Liver (tissue), 9 donors: ENCODE data around the gene CRLF1. TPM values are rescaled to one million over a fixed set of nuclear protein-coding genes. Genes with fewer than 3 reads are reported as not detected.
A peak's percentile ranks its signal among the peaks of the same experiment; 100 is the strongest.

ENCODE experiments used
- DNase-seq: peaks from one replicate; pipeline ENCODE4 v3.0.0-alpha.2; 2017; ENCODE audit warnings: low spot score
- H3K27ac ChIP-seq, 2 donors: one replicate each; pipeline ENCODE4 v1.7.0; 2013; ENCODE audit warnings: inconsistent platforms in 2 of 2, low read length in 2 of 2, control low read depth in 1 of 2, low read depth in 1 of 2, mild to moderate bottlenecking in 1 of 2
- H3K27me3 ChIP-seq, 4 donors: one replicate each; pipeline versions ENCODE4 v1.6.1 to v1.7.0; 2013; ENCODE audit warnings: low read length in 3 of 4, inconsistent platforms in 1 of 4, mild to moderate bottlenecking in 1 of 4, moderate library complexity in 1 of 4; ENCODE audit not compliant: control insufficient read depth in 4 of 4, insufficient read depth in 4 of 4
- H3K36me3 ChIP-seq, 4 donors: one replicate each; pipeline versions ENCODE4 v1.6.1 to v1.7.0; 2013; ENCODE audit warnings: low read length in 3 of 4, mild to moderate bottlenecking in 3 of 4, low read depth in 1 of 4, moderate library complexity in 1 of 4; ENCODE audit not compliant: control insufficient read depth in 4 of 4, insufficient read depth in 3 of 4
- H3K4me1 ChIP-seq, 4 donors: one replicate each; pipeline versions ENCODE4 v1.6.1 to v1.7.0; 2013; ENCODE audit warnings: low read length in 3 of 4, mild to moderate bottlenecking in 3 of 4, moderate library complexity in 1 of 4; ENCODE audit not compliant: control insufficient read depth in 4 of 4, insufficient read depth in 4 of 4
- H3K4me3 ChIP-seq, 3 donors: one replicate each; pipeline versions ENCODE4 v1.6.1 to v1.7.0; 2013; ENCODE audit warnings: low read length in 3 of 3, control low read depth in 1 of 3, low read depth in 1 of 3, mild to moderate bottlenecking in 1 of 3
- H3K9ac ChIP-seq, 2 donors: one replicate each; pipeline ENCODE4 v1.7.0; 2013; ENCODE audit warnings: low read length in 2 of 2, mild to moderate bottlenecking in 2 of 2, moderate library complexity in 2 of 2, control low read depth in 1 of 2, low read depth in 1 of 2
- H3K9me3 ChIP-seq, 4 donors: one replicate each; pipeline versions ENCODE4 v1.6.1 to v1.7.0; 2013; ENCODE audit warnings: low read length in 3 of 4; ENCODE audit not compliant: control insufficient read depth in 4 of 4
- ATF3 ChIP-seq: IDR thresholded peaks from 2 replicates; pipeline ENCODE4 v1.6.1; 2016; ENCODE audit warnings: antibody characterized with exemption
- CTCF ChIP-seq: fragments of 150-350 bp; IDR thresholded peaks from 2 replicates; pipeline ENCODE4 v1.5.1; 2017; ENCODE audit warnings: improper control_type of control experiment, low read depth, low read length; ENCODE audit not compliant: missing input control
- EGR1 ChIP-seq, 2 donors: IDR thresholded peaks; 2 replicates each; pipeline ENCODE4 v1.6.1; 2016 to 2018; ENCODE audit warnings: antibody characterized with exemption in 2 of 2, low read depth in 2 of 2
- FOXA1 ChIP-seq: IDR thresholded peaks from 2 replicates; pipeline ENCODE4 v1.6.1; 2016; ENCODE audit warnings: antibody characterized with exemption
- FOXA2 ChIP-seq: IDR thresholded peaks from 2 replicates; pipeline ENCODE4 v1.6.1; 2016; ENCODE audit warnings: antibody characterized with exemption
- GABPA ChIP-seq, 2 donors: IDR thresholded peaks in 1 of 2; conservative IDR thresholded peaks in 1 of 2; 2 replicates each; pipeline ENCODE4 v1.6.1; 2016; ENCODE audit warnings: antibody characterized with exemption in 2 of 2, mild to moderate bottlenecking in 1 of 2, moderate library complexity in 1 of 2
- HNF4A ChIP-seq, 2 donors: conservative IDR thresholded peaks; 2 replicates each; pipeline ENCODE4 v1.6.1; 2016; ENCODE audit warnings: antibody characterized with exemption in 2 of 2, mild to moderate bottlenecking in 2 of 2
- HNF4G ChIP-seq: IDR thresholded peaks from 2 replicates; pipeline ENCODE4 v1.6.1; 2016; ENCODE audit warnings: antibody characterized with exemption
- JUND ChIP-seq, 2 donors: IDR thresholded peaks; 2 replicates each; pipeline ENCODE4 v1.6.1; 2016; ENCODE audit warnings: antibody characterized with exemption in 2 of 2
- MAX ChIP-seq: IDR thresholded peaks from 2 replicates; pipeline ENCODE4 v1.6.1; 2016; ENCODE audit warnings: antibody characterized with exemption
- NR2F2 ChIP-seq: IDR thresholded peaks from 2 replicates; pipeline ENCODE4 v1.6.1; 2016; ENCODE audit warnings: antibody characterized with exemption
- RAD21 ChIP-seq, 2 donors: IDR thresholded peaks; 2 replicates each; pipeline ENCODE4 v1.6.1; 2016; ENCODE audit warnings: antibody characterized with exemption in 2 of 2, mild to moderate bottlenecking in 2 of 2
- REST ChIP-seq: IDR thresholded peaks from 2 replicates; pipeline ENCODE4 v1.6.1; 2016; ENCODE audit warnings: antibody characterized with exemption, mild to moderate bottlenecking
- RXRA ChIP-seq, 2 donors: IDR thresholded peaks; 2 replicates each; pipeline ENCODE4 v1.6.1; 2017 to 2018; ENCODE audit warnings: antibody characterized with exemption in 2 of 2, mild to moderate bottlenecking in 1 of 2
- SP1 ChIP-seq: IDR thresholded peaks from 2 replicates; pipeline ENCODE4 v1.6.1; 2018; ENCODE audit warnings: antibody characterized with exemption, mild to moderate bottlenecking
- TAF1 ChIP-seq: conservative IDR thresholded peaks from 2 replicates; pipeline ENCODE4 v1.6.1; 2016; ENCODE audit warnings: antibody characterized with exemption, mild to moderate bottlenecking
- YY1 ChIP-seq: IDR thresholded peaks from 2 replicates; pipeline ENCODE4 v1.6.1; 2016; ENCODE audit warnings: antibody characterized with exemption, mild to moderate bottlenecking
- ZBTB33 ChIP-seq: IDR thresholded peaks from 2 replicates; pipeline ENCODE4 v1.6.1; 2016; ENCODE audit warnings: antibody characterized with exemption
- WGBS: extraction: QIAGEN DNeasy Blood & Tissue Kit; methylation state at CpG from one replicate; pipeline ENCODE4 v1.1.7; 2013; 5-methylcytosine and 5-hydroxymethylcytosine counted together
- polyA plus RNA-seq, 2 donors: library from polyadenylated mRNA; stranded (reverse) in 1 of 2; unstranded in 1 of 2; fragments of 200-250 nt in 1 of 2; fragments of >200 nt in 1 of 2; fragmentation: Nextera tagmentation in 1 of 2; extraction: Ambion mirVana in 1 of 2; gene quantifications; one replicate each; pipeline versions ENCODE4 v1.2.1 to v1.2.3, GENCODE V29; 2013 to 2015
- total RNA-seq, 2 donors: library from RNA; depleted of rRNA; stranded (reverse); fragments of >200 nt; gene quantifications; one replicate each; pipeline ENCODE4 v1.2.3, GENCODE V29; 2014
- donor health status: healthy.
- donor health status: healthy.
- donor health status: healthy.
- donor health status: healthy.
- donor health status: healthy.

Gene CRLF1
- total and polyA plus RNA-seq, 4 donors = 0.49 to 1.9 (median 1.6) TPM; not detected in 1

- Histone ChIP-seq H3K9me3 (no peaks in the 10 kb centered on the region), H3K4me1 (peaks cover 4 to 20% (median 11%) of the 10 kb centered on the region in 4 donors), H3K27ac (peak within 1 kb of the TSS; percentile 79 to 92), H3K27me3 (no peaks in the 10 kb centered on the region), H3K4me3 (peak within 1 kb of the TSS; percentile 67 to 100 (median 93)), H3K36me3 (peaks cover 19 to 52% (median 31%) of the 10 kb centered on the region in 4 donors), H3K9ac (peak within 1 kb of the TSS; percentile 86 to 98)
- WGBS = under 1% methylated on average over 75 of the region's 75 CpGs
- TF ChIP-seq NR2F2 (no peak), EGR1 (IDR thresholded peaks at IDR 0.05; ENCODE audit: low read depth in 2 of 2) (peak; percentile 38 to 77), REST (peak; percentile 83), SP1 (peak; percentile 79), MAX (peak; percentile 98), TAF1 (peak; percentile 35), ATF3 (no peak), FOXA1 (peak; percentile 52), GABPA (IDR thresholded peaks at IDR 0.05 in 1 of 2, conservative IDR thresholded peaks at IDR 0.05 in 1 of 2) (peak; percentile 77 to 95), JUND (IDR thresholded peaks at IDR 0.05) (peak; percentile 46 to 63), RAD21 (IDR thresholded peaks at IDR 0.05) (peak; percentile 64 to 69), HNF4G (no peak), RXRA (IDR thresholded peaks at IDR 0.05) (peak; percentile 42 to 51), ZBTB33 (peak; percentile 57), HNF4A (conservative IDR thresholded peaks at IDR 0.05) (peak; percentile 19 to 39), CTCF (no peak), FOXA2 (no peak), YY1 (peak; percentile 100)
- DNase-seq = peak; percentile 99
Observed at GRCh38 chr19:18571564-18572344, 34.8 kb downstream of the CRLF1 start, which contains the start of gene UBA52. UBA52 (plus strand) TSS chr19:18571857; CDS start chr19:18573301, 1,444 bp downstream.
